Myocyte (in vitro differentiated cells): ENCODE measurements around the gene CDK11B. TPM values are rescaled to one million over a fixed set of nuclear protein-coding genes. Genes with fewer than 3 reads are reported as not detected.
"Not testable (repeated sequence)": the region's sequence is repeated elsewhere in the genome, so short reads cannot be mapped to it uniquely, and the experiment has no call there.

ENCODE experiments used
- DNase-seq: peaks from one replicate; pipeline ENCODE4 v3.0.0-alpha.2; 2012; ENCODE audit warnings: low read depth
- total RNA-seq: library from RNA; depleted of rRNA; stranded (reverse); fragments of >200 nt; gene quantifications from 2 replicates; pipeline ENCODE4 v1.2.3, GENCODE V29; 2014

CDK11B gene
- total RNA-seq, 1 donor from 2014 or later, result 16.0 TPM

- DNase-seq, result no peak
These were observed 24.5 kb upstream of the CDK11B start for GRCh38 chr1:1683104-1683905.

GRCh38 chr1:1680912-1681273 lies 22.1 kb upstream of the CDK11B start:
- no peak for DNase-seq

GRCh38 chr1:1680031-1680911 lies 21.5 kb upstream of the CDK11B start:
- DNase-seq, result no peak

GRCh38 chr1:1678581-1679380 lies 20.0 kb upstream of the CDK11B start:
- no peak for DNase-seq

- DNase-seq, result no peak
These were observed 19.1 kb upstream of the CDK11B start for GRCh38 chr1:1677718-1678580.

GRCh38 chr1:1676087-1676486 lies 17.3 kb upstream of the CDK11B start:
- DNase-seq, result not testable (repeated sequence)

- DNase-seq, result not testable (repeated sequence)
These were observed 16.4 kb upstream of the CDK11B start for GRCh38 chr1:1675218-1675617.

- DNase-seq, result not testable (repeated sequence)
These were observed 16.0 kb upstream of the CDK11B start for GRCh38 chr1:1674806-1675205.

- no peak for DNase-seq
These were observed 13.6 kb upstream of the CDK11B start for GRCh38 chr1:1672181-1672965.

- DNase-seq, result no peak
These were observed 12.7 kb upstream of the CDK11B start for GRCh38 chr1:1671365-1672119.

- no peak for DNase-seq
These were observed 12.1 kb upstream of the CDK11B start for GRCh38 chr1:1670866-1671265.

- no peak for DNase-seq
These were observed 10.9 kb upstream of the CDK11B start for GRCh38 chr1:1669468-1670440.

GRCh38 chr1:1666526-1666925 lies 7.7 kb upstream of the CDK11B start:
- DNase-seq, result no peak

- DNase-seq, result no peak
These were observed 7.0 kb upstream of the CDK11B start for GRCh38 chr1:1665815-1666251.

- DNase-seq, result no peak
These were observed 6.4 kb upstream of the CDK11B start for GRCh38 chr1:1664941-1665814.

- DNase-seq, result not testable (repeated sequence)
These were observed 5.5 kb upstream of the CDK11B start for GRCh38 chr1:1664318-1664717.
